ENCODE results near the gene RCAN1.
A peak's percentile ranks its signal among the peaks of the same experiment; 100 is the strongest.

The RCAN1 gene

GRCh38 chr21:34536820-34537219, 78.1 kb downstream of the RCAN1 start:
- H4K20me1 ChIP-seq: no peaks in the 10 kb centered on the region
- no peaks in the 10 kb centered on the region for H3K36me3 ChIP-seq
- no peak overlapping the region for H3K27ac ChIP-seq

GRCh38 chr21:34536311-34536710, 78.6 kb downstream of the RCAN1 start:
- TF ChIP-seq Cebpa-rat (IDR thresholded peaks at IDR 0.05): no peak
- no peak overlapping the region for H3K9ac ChIP-seq
- no peaks in the 10 kb centered on the region for H4K20me1 ChIP-seq
- H3K36me3 ChIP-seq: no peaks in the 10 kb centered on the region
- no peak overlapping the region for H3K27ac ChIP-seq
- peaks cover 13 to 26% (median 17%) of the 10 kb centered on the region in 10 experiments for H3K4me1 ChIP-seq
- H3K9me3 ChIP-seq (replicated peaks in 1 of 11): peaks cover 0 to 6% (median 0%) of the 10 kb centered on the region in 11 experiments; a peak in 2 of 22 replicates
- H3K4me2 ChIP-seq: no peak overlapping the region; a peak in 1 of 22 replicates
- H3K4me3 ChIP-seq: no peak overlapping the region
- no peaks in the 10 kb centered on the region for H3K27me3 ChIP-seq

More at GRCh38 chr21:34536820-34537219, 78.1 kb downstream of the RCAN1 start:
- no peak for TF ChIP-seq Cebpa-rat (IDR thresholded peaks at IDR 0.05)
- Histone ChIP-seq H3K9me3 (replicated peaks in 1 of 11) (peaks cover 0 to 6% (median 0%) of the 10 kb centered on the region in 11 experiments; a peak in 5 of 22 replicates), H3K9ac (no peak overlapping the region), H3K4me3 (no peak overlapping the region), H3K4me2 (no peak overlapping the region), H3K27me3 (no peaks in the 10 kb centered on the region), H3K4me1 (peaks cover 13 to 26% (median 17%) of the 10 kb centered on the region in 10 experiments)

DNA sequence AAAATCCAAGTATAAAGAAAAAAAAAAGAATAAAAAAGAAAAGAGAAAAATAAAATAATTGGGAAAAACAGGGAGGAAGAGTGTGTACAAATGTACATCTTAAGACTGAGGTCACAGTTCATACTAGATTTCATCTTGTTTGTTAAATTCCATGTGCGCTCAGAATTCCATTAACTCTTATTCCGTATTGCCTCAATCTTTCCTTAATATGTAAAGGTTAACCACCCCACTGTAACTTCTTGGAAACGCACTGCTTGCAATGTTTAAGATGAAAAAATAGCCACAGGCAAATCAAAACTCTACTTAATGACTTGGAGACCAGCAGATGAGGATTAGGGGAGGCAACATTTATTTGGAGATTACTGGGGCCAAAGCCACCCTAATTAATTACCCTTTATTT, 79.0 kb downstream of the RCAN1 start:
- Histone ChIP-seq H3K9ac (no peak overlapping the region), H3K4me3 (no peak overlapping the region), H3K36me3 (no peaks in the 10 kb centered on the region), H3K27me3 (no peaks in the 10 kb centered on the region), H3K4me2 (peak overlapping the region in 3 of 11 experiments; percentile 49 to 60 (median 53); a peak in 6 of 22 replicates), H3K27ac (no peak overlapping the region), H3K4me1 (peaks cover 13 to 26% (median 17%) of the 10 kb centered on the region in 10 experiments), H4K20me1 (no peaks in the 10 kb centered on the region), H3K9me3 (replicated peaks in 1 of 11) (peaks cover 0 to 6% (median 0%) of the 10 kb centered on the region in 11 experiments; a peak in 1 of 22 replicates)
- TF ChIP-seq Cebpa-rat (IDR thresholded peaks at IDR 0.05): no peak

- no peaks in the 10 kb centered on the region for H3K27me3 ChIP-seq
- TF ChIP-seq Cebpa-rat (IDR thresholded peaks at IDR 0.05): no peak
- H3K4me2 ChIP-seq: peak overlapping the region; percentile 16 to 66 (median 49); a peak in 20 of 22 replicates
These were observed 80.4 kb downstream of the RCAN1 start for GRCh38 chr21:34534522-34534921.

DNA sequence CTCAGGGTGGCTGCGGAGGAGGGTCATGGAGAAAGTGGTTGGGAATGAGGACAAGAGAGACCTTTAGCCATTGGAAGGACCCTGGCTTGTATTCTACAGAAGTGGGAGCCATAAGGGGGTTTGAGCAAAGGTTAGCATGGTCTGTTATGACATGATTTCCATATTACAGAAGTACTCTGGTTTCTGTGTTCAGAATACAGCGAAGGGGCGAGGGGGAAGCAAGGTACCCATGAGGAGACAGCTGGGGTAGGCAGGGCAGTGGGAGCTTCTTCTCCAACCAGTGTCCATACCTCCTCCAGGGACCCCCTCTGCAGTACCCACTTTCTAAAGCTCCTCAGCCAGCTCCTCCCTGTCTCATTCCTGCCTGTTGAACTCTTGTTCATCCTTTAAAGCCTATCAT, 81.0 kb downstream of the RCAN1 start:
- no peaks in the 10 kb centered on the region for H3K36me3 ChIP-seq
- H3K27ac ChIP-seq: no peak overlapping the region
- no peak overlapping the region for H3K9ac ChIP-seq
- peaks cover 13 to 26% (median 17%) of the 10 kb centered on the region in 10 experiments for H3K4me1 ChIP-seq
- H4K20me1 ChIP-seq: no peaks in the 10 kb centered on the region
- no peak overlapping the region for H3K4me3 ChIP-seq
- no peaks in the 10 kb centered on the region for H3K27me3 ChIP-seq
- peak overlapping the region in 7 of 11 experiments; percentile 36 to 66 (median 53); a peak in 9 of 22 replicates for H3K4me2 ChIP-seq
- peaks cover 0 to 6% (median 0%) of the 10 kb centered on the region in 11 experiments; a peak in 1 of 22 replicates for H3K9me3 ChIP-seq (replicated peaks in 1 of 11)
- no peak for TF ChIP-seq Cebpa-rat (IDR thresholded peaks at IDR 0.05)

More at GRCh38 chr21:34534522-34534921, 80.4 kb downstream of the RCAN1 start:
- Histone ChIP-seq H3K9ac (no peak overlapping the region), H3K4me1 (peaks cover 13 to 26% (median 17%) of the 10 kb centered on the region in 10 experiments), H3K36me3 (no peaks in the 10 kb centered on the region), H3K27ac (no peak overlapping the region; a peak in 2 of 22 replicates), H3K9me3 (replicated peaks in 1 of 11) (peaks cover 0 to 6% (median 0%) of the 10 kb centered on the region in 11 experiments; a peak in 1 of 22 replicates), H3K4me3 (no peak overlapping the region), H4K20me1 (no peaks in the 10 kb centered on the region)

GRCh38 chr21:34531399-34531798, 83.5 kb downstream of the RCAN1 start:
- H3K4me3 ChIP-seq: no peak overlapping the region
- no peaks in the 10 kb centered on the region for H3K36me3 ChIP-seq
- H4K20me1 ChIP-seq: no peaks in the 10 kb centered on the region; a peak in 1 of 22 replicates
- H3K27me3 ChIP-seq: no peaks in the 10 kb centered on the region
- no peak overlapping the region for H3K4me2 ChIP-seq
- H3K9ac ChIP-seq: no peak overlapping the region
- peaks cover 0 to 8% (median 0%) of the 10 kb centered on the region in 11 experiments; a peak in 3 of 22 replicates for H3K9me3 ChIP-seq (replicated peaks in 1 of 11)
- H3K27ac ChIP-seq: no peak overlapping the region
- TF ChIP-seq Cebpa-rat (IDR thresholded peaks at IDR 0.05): no peak
- H3K4me1 ChIP-seq: peaks cover 21 to 37% (median 24%) of the 10 kb centered on the region in 10 experiments

DNA sequence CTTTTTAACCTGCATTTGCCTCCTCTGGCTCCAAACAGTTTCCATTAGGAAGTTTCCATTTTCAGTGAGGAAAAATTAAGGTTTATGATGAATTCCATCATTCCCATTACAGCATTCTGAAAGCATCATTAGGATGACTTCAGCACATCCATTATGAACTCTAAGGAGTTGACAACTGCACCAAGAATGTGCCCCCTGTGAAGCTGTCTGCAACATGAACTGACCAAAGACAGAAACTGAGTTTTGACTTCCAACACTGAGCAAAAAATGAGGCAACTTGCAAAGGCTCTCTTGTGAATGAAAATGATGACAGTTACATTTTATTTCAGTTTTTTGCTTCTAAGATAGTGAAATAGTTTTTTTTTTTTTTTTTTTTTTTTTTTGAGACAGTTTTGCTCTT, 84.7 kb downstream of the RCAN1 start:
- no peaks in the 10 kb centered on the region for H3K27me3 ChIP-seq
- H3K36me3 ChIP-seq: no peaks in the 10 kb centered on the region
- peaks cover 0 to 8% (median 0%) of the 10 kb centered on the region in 11 experiments; a peak in 3 of 22 replicates for H3K9me3 ChIP-seq (replicated peaks in 1 of 11)
- H3K9ac ChIP-seq: no peak overlapping the region
- no peak overlapping the region for H3K4me2 ChIP-seq
- H4K20me1 ChIP-seq: no peaks in the 10 kb centered on the region; a peak in 1 of 22 replicates
- H3K4me3 ChIP-seq: no peak overlapping the region
- no peak overlapping the region for H3K27ac ChIP-seq
- no peak for TF ChIP-seq Cebpa-rat (IDR thresholded peaks at IDR 0.05)
- peaks cover 19 to 32% (median 25%) of the 10 kb centered on the region in 10 experiments for H3K4me1 ChIP-seq

DNA sequence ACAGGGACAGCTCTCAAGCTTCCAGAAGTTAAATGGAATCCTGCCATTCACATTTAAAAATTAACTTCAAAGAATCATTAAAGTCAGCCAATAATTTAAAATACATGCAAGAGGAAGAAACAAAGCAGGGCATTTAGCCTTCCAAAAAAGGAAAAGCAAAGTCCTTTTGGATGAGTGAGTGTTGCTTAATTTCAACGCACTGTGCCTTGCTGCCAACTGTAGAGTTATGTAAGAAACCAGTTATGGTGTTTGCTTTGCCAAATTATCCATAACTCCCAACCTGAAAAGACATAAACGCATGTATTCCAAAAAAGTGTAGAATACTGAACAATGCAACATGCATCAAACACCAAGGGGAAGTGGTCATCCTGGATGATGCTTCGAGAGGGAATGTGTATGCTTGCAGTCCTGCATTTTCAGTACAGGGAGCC, 86.8 kb downstream of the RCAN1 start:
- Histone ChIP-seq H3K9ac (no peak overlapping the region), H4K20me1 (no peaks in the 10 kb centered on the region; a peak in 1 of 22 replicates), H3K27ac (no peak overlapping the region), H3K4me2 (no peak overlapping the region), H3K36me3 (peaks cover 0 to 3% (median 0%) of the 10 kb centered on the region in 11 experiments; a peak in 1 of 22 replicates), H3K4me3 (no peak overlapping the region), H3K9me3 (replicated peaks in 1 of 11) (peaks cover 0 to 8% (median 0%) of the 10 kb centered on the region in 11 experiments; a peak in 2 of 22 replicates), H3K27me3 (no peaks in the 10 kb centered on the region), H3K4me1 (peaks cover 10 to 19% (median 13%) of the 10 kb centered on the region in 10 experiments)
- no peak for TF ChIP-seq Cebpa-rat (IDR thresholded peaks at IDR 0.05)

GRCh38 chr21:34526618-34527290, 88.2 kb downstream of the RCAN1 start:
- peak overlapping the region in 1 of 10 experiments; percentile 3; a peak in 2 of 20 replicates for H3K4me3 ChIP-seq
- H4K20me1 ChIP-seq: no peaks in the 10 kb centered on the region; a peak in 1 of 22 replicates
- peak overlapping the region; percentile 33 to 83 (median 62) for H3K4me2 ChIP-seq
- peak overlapping the region in 5 of 11 experiments; percentile 32 to 65 (median 48); a peak in 9 of 22 replicates for H3K9ac ChIP-seq
- H3K4me1 ChIP-seq: peaks cover 10 to 19% (median 13%) of the 10 kb centered on the region in 10 experiments
- no peaks in the 10 kb centered on the region for H3K27me3 ChIP-seq
- H3K36me3 ChIP-seq: peaks cover 0 to 7% (median 3%) of the 10 kb centered on the region in 11 experiments; a peak in 3 of 22 replicates
- no peak for TF ChIP-seq Cebpa-rat (IDR thresholded peaks at IDR 0.05)
- peaks cover 0 to 8% (median 0%) of the 10 kb centered on the region in 11 experiments; a peak in 2 of 22 replicates for H3K9me3 ChIP-seq (replicated peaks in 1 of 11)
- H3K27ac ChIP-seq: peak overlapping the region in 4 of 11 experiments; percentile 4 to 22 (median 12); a peak in 1 of 22 replicates

Measured in BLaER1 treated with 17β-estradiol and CSF1 and Interleukin-3, amounts not matched to agents 10 nM and 100 nM (cell line).